ENCODE measurements around the gene NSDHL.

The NSDHL gene

DNA sequence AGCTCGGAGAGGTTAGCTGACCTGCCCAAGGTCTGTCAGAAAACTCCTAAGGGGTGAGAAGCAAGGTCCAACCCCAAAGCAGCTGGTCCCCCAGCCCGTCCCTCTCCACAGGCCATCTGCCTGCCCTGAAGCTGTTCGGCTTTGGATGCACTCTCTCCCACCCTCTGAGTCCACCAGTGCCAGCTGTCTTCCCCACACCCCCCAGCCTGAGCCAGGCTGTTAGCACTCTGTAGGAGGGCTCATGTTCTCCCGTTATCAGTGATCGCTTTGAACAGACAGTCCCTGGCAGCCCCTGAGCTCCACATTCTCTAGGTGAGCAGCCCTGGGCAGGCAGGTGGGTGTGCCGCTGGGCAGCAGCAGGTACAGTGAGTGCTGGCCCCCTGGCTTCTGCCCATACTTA is 83.0 kb downstream of the NSDHL start:
- TF ChIP-seq, protein P1, sequence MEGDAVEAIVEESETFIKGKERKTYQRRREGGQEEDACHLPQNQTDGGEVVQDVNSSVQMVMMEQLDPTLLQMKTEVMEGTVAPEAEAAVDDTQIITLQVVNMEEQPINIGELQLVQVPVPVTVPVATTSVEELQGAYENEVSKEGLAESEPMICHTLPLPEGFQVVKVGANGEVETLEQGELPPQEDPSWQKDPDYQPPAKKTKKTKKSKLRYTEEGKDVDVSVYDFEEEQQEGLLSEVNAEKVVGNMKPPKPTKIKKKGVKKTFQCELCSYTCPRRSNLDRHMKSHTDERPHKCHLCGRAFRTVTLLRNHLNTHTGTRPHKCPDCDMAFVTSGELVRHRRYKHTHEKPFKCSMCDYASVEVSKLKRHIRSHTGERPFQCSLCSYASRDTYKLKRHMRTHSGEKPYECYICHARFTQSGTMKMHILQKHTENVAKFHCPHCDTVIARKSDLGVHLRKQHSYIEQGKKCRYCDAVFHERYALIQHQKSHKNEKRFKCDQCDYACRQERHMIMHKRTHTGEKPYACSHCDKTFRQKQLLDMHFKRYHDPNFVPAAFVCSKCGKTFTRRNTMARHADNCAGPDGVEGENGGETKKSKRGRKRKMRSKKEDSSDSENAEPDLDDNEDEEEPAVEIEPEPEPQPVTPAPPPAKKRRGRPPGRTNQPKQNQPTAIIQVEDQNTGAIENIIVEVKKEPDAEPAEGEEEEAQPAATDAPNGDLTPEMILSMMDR (IDR thresholded peaks at IDR 0.05) = no peak

DNA sequence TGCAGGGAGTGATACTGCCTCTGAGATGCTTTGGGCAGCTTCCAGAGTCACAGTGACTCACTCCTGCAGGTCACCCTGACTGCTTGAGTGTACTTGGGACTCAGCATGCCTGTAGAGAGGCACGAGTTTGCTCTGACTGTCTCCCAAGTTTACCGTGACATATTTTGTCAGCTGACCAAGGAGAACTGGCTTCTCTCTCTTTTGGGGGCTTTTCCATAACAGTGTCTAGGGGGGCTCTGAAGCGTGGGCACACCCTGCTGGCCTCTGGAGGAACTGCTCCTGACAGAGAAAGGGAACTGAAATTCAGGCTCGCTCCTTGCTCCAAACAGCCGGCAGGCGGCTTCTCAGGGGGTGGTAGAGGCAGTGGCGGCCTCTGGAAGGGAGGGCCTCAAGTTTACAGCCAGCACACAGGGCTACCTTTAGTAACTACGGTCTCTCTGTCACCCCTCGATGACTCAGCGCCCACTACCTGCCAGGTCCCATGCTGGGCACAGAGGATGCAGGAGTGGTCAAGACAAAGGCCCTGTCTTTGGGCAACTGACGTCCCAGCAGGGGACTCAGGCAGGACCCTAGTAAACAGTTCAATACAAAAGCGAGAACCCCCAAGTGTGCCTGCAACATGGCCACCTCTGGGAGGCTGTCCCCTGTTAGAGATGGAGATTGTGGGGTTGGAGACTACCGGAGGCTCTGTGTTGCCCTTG is 84.8 kb downstream of the NSDHL start:
- TF ChIP-seq, protein P1 (IDR thresholded peaks at IDR 0.05) = peak; percentile 54

DNA sequence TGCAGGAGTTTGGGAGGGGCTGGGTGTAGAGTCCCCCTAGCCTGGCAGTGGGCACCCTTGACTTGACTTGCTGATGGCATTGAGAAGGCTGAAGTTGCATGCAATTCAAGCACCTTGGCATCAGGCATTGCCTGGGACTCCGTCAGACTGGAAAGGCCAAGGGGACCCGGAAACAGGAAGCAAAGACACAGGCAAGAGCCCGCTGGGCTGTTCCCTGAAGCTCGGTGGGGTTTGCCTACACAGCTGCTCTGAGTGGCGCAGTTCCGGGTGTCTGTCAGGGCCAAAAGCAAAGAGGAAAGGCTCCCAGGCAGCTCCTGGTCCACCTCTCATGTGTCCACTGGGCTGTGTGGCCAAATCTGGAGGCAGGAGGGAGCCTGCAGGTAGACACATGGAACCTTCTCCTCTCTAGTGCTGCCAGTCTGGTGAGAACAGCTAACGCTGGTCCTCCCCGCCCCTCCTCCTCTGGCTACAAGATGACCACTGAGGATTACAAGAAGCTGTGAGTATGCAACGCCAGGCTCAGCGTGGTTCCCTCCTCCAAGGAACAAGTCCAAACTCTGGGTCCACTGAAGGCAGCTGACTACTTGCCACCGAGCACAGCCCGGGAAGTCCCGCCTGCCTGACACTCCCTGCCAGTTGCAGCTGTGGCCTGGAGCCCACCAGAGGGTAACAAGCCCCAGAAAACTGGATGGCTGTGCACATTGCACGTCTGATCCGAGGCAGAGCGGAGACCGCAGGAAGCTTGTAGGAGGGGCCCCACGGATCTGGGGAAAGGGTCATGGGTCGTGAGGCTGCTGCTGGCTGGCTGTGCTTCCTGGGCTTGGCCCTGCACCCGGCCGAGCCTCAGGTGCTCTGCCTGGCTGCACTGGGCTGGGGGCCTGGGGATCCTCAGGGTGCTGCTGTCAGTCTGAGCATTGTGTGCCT is 87.1 kb downstream of the NSDHL start:
- TF ChIP-seq, protein P1 (IDR thresholded peaks at IDR 0.05) = no peak

DNA sequence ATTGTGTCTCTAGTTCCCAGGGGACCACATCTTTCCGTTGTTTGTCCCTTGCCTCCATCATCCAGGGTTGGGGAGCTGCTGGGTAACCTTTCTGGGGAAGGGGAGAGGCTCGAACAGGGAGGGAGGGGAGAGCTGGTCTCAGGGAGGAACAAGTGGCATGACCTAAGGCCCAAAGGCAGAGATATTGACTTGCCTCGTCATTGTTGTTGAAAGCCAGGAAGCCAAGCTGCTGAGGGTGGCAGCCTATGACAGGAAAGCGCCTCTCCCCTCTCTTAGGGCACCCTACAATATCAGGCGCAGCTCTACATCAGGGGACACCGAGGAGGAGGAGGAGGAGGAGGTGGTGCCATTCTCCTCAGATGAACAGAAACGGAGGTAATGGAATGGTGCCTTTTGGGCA is 87.8 kb downstream of the NSDHL start:
- TF ChIP-seq, protein P1 (IDR thresholded peaks at IDR 0.05) = no peak
